ENCODE data around the gene SGK1.
A peak's percentile ranks its signal among the peaks of the same experiment; 100 is the strongest.

SGK1 gene

DNA sequence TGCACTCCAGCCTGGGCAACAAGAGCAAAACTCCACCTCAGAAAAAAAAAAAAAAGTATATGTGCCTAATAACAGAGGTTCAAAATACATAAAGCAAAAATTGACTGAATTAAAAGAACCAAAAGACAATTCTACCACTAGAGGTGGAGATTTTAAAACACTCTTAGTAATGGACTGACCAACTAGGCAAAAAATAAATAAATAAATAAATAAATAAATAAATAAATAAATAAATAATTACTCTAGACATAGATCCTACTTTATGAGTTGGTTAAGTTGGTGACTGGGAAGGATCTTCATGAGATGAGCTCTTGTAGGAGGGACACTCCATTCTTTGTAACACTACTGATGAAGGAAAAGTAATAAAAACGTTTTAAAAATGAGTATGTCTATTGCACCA lies 113.9 kb downstream of the SGK1 start (continued):
- peak; percentile 58; the same call in 1 of the 2 replicates for TF ChIP-seq ZNF292 (tag by site-specific recombination; IDR thresholded peaks at IDR 0.05; ENCODE audit: borderline replicate concordance, low read depth)
- TF ChIP-seq, protein P1, sequence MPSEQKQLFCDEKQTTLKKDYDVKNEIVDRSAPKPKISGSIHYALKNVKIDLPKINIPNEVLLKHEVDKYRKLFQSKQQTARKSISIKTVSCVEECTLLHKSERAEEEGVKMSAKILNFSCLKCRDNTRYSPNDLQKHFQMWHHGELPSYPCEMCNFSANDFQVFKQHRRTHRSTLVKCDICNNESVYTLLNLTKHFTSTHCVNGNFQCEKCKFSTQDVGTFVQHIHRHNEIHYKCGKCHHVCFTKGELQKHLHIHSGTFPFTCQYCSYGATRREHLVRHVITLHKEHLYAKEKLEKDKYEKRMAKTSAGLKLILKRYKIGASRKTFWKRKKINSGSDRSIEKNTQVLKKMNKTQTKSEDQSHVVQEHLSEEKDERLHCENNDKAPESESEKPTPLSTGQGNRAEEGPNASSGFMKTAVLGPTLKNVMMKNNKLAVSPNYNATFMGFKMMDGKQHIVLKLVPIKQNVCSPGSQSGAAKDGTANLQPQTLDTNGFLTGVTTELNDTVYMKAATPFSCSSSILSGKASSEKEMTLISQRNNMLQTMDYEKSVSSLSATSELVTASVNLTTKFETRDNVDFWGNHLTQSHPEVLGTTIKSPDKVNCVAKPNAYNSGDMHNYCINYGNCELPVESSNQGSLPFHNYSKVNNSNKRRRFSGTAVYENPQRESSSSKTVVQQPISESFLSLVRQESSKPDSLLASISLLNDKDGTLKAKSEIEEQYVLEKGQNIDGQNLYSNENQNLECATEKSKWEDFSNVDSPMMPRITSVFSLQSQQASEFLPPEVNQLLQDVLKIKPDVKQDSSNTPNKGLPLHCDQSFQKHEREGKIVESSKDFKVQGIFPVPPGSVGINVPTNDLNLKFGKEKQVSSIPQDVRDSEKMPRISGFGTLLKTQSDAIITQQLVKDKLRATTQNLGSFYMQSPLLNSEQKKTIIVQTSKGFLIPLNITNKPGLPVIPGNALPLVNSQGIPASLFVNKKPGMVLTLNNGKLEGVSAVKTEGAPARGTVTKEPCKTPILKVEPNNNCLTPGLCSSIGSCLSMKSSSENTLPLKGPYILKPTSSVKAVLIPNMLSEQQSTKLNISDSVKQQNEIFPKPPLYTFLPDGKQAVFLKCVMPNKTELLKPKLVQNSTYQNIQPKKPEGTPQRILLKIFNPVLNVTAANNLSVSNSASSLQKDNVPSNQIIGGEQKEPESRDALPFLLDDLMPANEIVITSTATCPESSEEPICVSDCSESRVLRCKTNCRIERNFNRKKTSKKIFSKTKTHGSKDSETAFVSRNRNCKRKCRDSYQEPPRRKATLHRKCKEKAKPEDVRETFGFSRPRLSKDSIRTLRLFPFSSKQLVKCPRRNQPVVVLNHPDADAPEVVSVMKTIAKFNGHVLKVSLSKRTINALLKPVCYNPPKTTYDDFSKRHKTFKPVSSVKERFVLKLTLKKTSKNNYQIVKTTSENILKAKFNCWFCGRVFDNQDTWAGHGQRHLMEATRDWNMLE (tag by site-specific recombination; conservative IDR thresholded peaks at IDR 0.05; ENCODE audit: low read depth): peak; percentile 94
- TF ChIP-seq, protein P2, sequence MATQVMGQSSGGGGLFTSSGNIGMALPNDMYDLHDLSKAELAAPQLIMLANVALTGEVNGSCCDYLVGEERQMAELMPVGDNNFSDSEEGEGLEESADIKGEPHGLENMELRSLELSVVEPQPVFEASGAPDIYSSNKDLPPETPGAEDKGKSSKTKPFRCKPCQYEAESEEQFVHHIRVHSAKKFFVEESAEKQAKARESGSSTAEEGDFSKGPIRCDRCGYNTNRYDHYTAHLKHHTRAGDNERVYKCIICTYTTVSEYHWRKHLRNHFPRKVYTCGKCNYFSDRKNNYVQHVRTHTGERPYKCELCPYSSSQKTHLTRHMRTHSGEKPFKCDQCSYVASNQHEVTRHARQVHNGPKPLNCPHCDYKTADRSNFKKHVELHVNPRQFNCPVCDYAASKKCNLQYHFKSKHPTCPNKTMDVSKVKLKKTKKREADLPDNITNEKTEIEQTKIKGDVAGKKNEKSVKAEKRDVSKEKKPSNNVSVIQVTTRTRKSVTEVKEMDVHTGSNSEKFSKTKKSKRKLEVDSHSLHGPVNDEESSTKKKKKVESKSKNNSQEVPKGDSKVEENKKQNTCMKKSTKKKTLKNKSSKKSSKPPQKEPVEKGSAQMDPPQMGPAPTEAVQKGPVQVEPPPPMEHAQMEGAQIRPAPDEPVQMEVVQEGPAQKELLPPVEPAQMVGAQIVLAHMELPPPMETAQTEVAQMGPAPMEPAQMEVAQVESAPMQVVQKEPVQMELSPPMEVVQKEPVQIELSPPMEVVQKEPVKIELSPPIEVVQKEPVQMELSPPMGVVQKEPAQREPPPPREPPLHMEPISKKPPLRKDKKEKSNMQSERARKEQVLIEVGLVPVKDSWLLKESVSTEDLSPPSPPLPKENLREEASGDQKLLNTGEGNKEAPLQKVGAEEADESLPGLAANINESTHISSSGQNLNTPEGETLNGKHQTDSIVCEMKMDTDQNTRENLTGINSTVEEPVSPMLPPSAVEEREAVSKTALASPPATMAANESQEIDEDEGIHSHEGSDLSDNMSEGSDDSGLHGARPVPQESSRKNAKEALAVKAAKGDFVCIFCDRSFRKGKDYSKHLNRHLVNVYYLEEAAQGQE (tag by site-specific recombination; IDR thresholded peaks at IDR 0.05): peak; percentile 81
- TF ChIP-seq ZNF629 (tag by site-specific recombination; IDR thresholded peaks at IDR 0.05): peak; percentile 62

DNA sequence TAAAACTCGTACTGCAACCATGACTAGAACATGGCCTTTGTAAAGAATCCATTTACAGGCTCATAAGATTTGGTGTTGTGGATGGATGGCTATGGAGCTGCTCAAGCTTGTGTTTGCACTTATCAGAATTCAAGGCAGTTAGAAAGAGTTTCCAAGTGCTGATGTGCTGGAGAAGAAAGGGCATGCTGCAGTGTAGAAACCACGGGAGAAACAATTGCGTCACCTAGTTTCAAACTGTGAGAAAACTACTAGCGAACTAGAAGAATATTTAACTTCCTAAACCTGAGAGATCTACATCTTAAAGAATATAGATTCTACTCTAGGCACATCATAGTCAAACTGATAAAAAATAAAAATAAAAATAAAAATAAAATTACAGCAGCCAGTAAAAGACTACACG lies 116.2 kb downstream of the SGK1 start:
- Histone ChIP-seq H3K27ac (ENCODE audit: extremely low read depth, low read depth, low read length) (no peak overlapping the region), H3K4me1 (ENCODE audit: control insufficient read depth, insufficient read depth, low read length) (no peaks in the 10 kb centered on the region), H3K36me3 (ENCODE audit: control insufficient read depth in 2 of 2, insufficient read depth in 1 of 2, low read length in 2 of 2) (no peaks in the 10 kb centered on the region), H3K4me3 (ENCODE audit: low read depth, low read length) (no peak overlapping the region), H3K9me3 (ENCODE audit: control insufficient read depth, insufficient read depth, low read depth, low read length) (no peaks in the 10 kb centered on the region)
- CTCF ChIA-PET: interaction anchor here (0.7 kb wide), 1 partner anchor 117 kb away, joined by 3 read pairs; no protein-coding TSS in a partner anchor
- TF ChIP-seq ZSCAN23 (tag by site-specific recombination; IDR thresholded peaks at IDR 0.05) (no peak), ZNF658 (tag by site-specific recombination; IDR thresholded peaks at IDR 0.05) (no peak), ZNF585B (tag by site-specific recombination; IDR thresholded peaks at IDR 0.05) (no peak), ZBTB8A (tag by site-specific recombination; IDR thresholded peaks at IDR 0.05) (no peak), SCRT1 (tag by site-specific recombination; IDR thresholded peaks at IDR 0.05; ENCODE audit: borderline replicate concordance) (no peak)
- TF ChIP-seq, protein P2 (tag by site-specific recombination; IDR thresholded peaks at IDR 0.05): no peak
- TF ChIP-seq, protein P3, sequence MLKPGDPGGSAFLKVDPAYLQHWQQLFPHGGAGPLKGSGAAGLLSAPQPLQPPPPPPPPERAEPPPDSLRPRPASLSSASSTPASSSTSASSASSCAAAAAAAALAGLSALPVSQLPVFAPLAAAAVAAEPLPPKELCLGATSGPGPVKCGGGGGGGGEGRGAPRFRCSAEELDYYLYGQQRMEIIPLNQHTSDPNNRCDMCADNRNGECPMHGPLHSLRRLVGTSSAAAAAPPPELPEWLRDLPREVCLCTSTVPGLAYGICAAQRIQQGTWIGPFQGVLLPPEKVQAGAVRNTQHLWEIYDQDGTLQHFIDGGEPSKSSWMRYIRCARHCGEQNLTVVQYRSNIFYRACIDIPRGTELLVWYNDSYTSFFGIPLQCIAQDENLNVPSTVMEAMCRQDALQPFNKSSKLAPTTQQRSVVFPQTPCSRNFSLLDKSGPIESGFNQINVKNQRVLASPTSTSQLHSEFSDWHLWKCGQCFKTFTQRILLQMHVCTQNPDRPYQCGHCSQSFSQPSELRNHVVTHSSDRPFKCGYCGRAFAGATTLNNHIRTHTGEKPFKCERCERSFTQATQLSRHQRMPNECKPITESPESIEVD (tag by site-specific recombination; IDR thresholded peaks at IDR 0.05): no peak
- POLR2A ChIA-PET: no interaction called here

Data from HEK293 (cell line).